Dendritic cell treated with granulocyte-macrophage colony-stimulating factor and Interleukin-4, amounts not matched to agents 40 ng/mL and 50 ng/mL, for 4 days (primary cell): Measurements from ENCODE around the gene MMP12.
"Not testable (repeated sequence)": the region's sequence is repeated elsewhere in the genome, so short reads cannot be mapped to it uniquely, and the experiment has no call there.

Source experiments
- H3K27ac Mint-ChIP-seq: one replicate; pipeline ENCODE4 v1.8.0; 2022; ENCODE audit warnings: mild to moderate bottlenecking, mixed read lengths
- H3K27me3 Mint-ChIP-seq: one replicate; pipeline ENCODE4 v1.8.0; 2022; ENCODE audit warnings: mild to moderate bottlenecking, mixed read lengths
- H3K36me3 Mint-ChIP-seq: one replicate; pipeline ENCODE4 v1.8.0; 2022; ENCODE audit warnings: low read depth, mixed read lengths
- H3K4me1 Mint-ChIP-seq: one replicate; pipeline ENCODE4 v1.8.0; 2022; ENCODE audit warnings: low read depth, mixed read lengths
- H3K4me3 Mint-ChIP-seq: one replicate; pipeline ENCODE4 v1.8.0; 2022; ENCODE audit warnings: mild to moderate bottlenecking, moderate library complexity, mixed read lengths
- H3K9me3 Mint-ChIP-seq: one replicate; pipeline ENCODE4 v1.8.0; 2022; ENCODE audit warnings: mixed read lengths
- intact Hi-C: fragments of 100-400 bp; cut with micrococcal nuclease; formaldehyde crosslinking; loops from one replicate; pipeline ENCODE4 v1.15.0; 2022

The MMP12 gene

DNA sequence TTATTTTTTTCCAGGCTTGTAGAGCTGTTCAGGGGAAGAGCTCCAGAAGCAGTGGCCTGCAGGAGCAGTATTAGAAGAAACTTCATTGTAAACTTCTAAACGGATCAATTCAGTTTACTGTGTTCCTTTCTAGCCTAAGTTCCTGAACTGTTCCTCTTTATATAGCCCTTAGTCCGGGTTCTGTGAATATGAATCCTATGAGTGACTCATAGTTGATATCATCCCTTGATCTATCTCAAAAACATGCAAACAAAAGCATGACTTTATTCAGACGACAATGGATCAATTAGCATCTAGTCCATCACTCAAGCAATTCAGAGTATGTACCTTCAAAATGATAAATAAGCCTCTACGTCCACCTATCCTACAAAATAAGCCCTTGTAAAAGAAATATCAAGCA lies at the start of gene MMP12:
Gene MMP12 (minus strand): TSS at position 131 of the 400 bp plus-strand sequence. CDS start 45 bp downstream, at position 86.
- peaks cover 14% of the 10 kb centered on the region for H3K27me3 Mint-ChIP-seq
- intact Hi-C loops, result loop anchor here (5.0 kb wide), 1 partner anchor 67 kb away; no protein-coding TSS in a partner anchor

DNA sequence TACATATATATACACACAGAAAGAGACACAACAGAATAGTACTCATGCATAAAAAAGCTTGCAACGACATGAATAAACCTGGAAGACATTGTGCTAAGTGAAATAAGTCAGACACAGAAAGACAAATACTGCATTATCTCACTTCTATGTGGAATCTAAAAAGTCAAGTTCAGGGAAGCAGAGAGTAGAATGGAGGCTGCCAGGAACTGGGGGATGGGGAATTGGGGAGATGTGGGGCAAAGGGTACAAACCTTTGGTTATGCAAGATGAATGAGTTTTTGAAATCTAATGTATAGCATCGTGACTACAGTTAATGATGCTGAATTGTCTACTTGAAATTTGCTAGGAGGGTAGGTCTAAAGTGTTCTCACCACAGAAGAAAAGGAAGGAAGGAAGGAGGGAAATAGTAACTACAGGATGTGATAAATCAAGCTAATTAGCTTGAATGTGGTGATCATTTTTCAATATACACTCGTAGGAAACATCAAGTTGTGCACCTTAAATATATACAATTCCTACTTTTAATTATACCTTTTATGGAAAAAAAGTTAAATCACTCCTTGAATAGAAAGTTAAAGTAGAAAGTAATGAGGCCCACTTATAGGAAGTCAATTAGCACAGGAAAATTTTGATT lies 46.9 kb upstream of the MMP12 start:
- no peak overlapping the region for H3K4me3 Mint-ChIP-seq
- no peak overlapping the region for H3K27ac Mint-ChIP-seq
- H3K9me3 Mint-ChIP-seq, result no peaks in the 10 kb centered on the region
- peaks cover 59% of the 10 kb centered on the region for H3K4me1 Mint-ChIP-seq
- H3K27me3 Mint-ChIP-seq, result peaks cover 28% of the 10 kb centered on the region
- H3K36me3 Mint-ChIP-seq, result no peaks in the 10 kb centered on the region
- intact Hi-C loops, result loop anchor here (5.0 to 10.0 kb wide), 2 partner anchors 39 to 467 kb away; partner anchors contain the start of gene TMEM123

More for the DNA sequence above, at the start of gene MMP12:
- Mint-ChIP-seq H3K27ac (peak within 1 kb of the TSS; percentile 22), H3K4me1 (peaks cover 35% of the 10 kb centered on the region), H3K4me3 (peak within 1 kb of the TSS; percentile 50), H3K9me3 (no peaks in the 10 kb centered on the region), H3K36me3 (no peaks in the 10 kb centered on the region)

DNA sequence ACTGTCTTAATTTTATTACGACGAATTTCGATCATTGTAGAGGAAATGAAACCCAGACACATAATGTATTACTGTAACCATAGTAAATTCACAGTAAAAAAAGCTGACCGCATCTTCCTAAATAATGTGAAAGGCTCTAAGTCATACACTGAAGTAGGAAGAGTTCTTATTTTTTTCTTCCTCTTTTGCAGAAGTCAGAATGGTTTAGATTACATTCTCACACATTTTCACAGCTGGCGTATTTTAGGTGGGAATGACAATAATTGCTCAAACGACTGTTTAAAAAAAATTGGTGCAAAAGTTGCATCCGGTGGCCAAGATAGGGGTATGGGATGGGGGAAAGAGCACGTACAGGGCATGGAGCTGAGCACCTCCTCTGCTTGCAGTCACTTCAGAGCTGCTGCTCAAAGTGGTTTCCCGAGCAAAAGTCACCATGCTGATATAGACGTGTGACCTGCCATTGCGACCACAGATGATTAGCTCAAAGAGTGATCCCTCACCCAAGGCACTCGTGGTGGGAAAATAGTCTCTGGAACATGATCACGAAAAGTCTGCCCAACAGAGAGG lies 45.4 kb upstream of the MMP12 start:
- H3K27ac Mint-ChIP-seq, result no peak overlapping the region
- peak overlapping the region; percentile 1 for H3K4me3 Mint-ChIP-seq
- H3K9me3 Mint-ChIP-seq, result no peaks in the 10 kb centered on the region
- peaks cover 42% of the 10 kb centered on the region for H3K27me3 Mint-ChIP-seq
- no peaks in the 10 kb centered on the region for H3K36me3 Mint-ChIP-seq
- peaks cover 57% of the 10 kb centered on the region for H3K4me1 Mint-ChIP-seq
- intact Hi-C loops, result loop anchor here (1.0 to 10.0 kb wide), 3 partner anchors 38 to 465 kb away; partner anchors contain the start of gene TMEM123

DNA sequence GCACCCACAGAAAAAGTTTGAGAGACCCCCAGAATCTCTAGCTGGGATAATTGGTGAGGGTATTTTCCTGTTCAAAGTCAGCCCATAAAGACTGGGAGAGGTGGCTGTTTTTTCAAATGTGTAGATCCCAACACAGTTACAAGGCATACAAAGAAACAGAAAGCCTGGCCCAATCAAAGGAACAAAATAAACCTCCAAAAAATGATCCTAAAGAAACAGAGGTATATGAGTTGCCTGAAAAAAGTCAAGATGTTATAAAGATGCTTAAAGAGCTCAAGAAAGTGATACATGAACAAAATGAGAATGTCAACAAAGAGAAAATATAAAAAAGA lies 40.2 kb upstream of the MMP12 start:
- intact Hi-C loops, result loop anchor here (10.0 kb wide), 2 partner anchors 140 to 180 kb away; no protein-coding TSS in a partner anchor
- Mint-ChIP-seq H3K9me3 (no peaks in the 10 kb centered on the region), H3K4me3 (no peak overlapping the region), H3K27me3 (peaks cover 47% of the 10 kb centered on the region), H3K27ac (peak overlapping the region; percentile 37), H3K4me1 (peaks cover 23% of the 10 kb centered on the region), H3K36me3 (no peaks in the 10 kb centered on the region)

DNA sequence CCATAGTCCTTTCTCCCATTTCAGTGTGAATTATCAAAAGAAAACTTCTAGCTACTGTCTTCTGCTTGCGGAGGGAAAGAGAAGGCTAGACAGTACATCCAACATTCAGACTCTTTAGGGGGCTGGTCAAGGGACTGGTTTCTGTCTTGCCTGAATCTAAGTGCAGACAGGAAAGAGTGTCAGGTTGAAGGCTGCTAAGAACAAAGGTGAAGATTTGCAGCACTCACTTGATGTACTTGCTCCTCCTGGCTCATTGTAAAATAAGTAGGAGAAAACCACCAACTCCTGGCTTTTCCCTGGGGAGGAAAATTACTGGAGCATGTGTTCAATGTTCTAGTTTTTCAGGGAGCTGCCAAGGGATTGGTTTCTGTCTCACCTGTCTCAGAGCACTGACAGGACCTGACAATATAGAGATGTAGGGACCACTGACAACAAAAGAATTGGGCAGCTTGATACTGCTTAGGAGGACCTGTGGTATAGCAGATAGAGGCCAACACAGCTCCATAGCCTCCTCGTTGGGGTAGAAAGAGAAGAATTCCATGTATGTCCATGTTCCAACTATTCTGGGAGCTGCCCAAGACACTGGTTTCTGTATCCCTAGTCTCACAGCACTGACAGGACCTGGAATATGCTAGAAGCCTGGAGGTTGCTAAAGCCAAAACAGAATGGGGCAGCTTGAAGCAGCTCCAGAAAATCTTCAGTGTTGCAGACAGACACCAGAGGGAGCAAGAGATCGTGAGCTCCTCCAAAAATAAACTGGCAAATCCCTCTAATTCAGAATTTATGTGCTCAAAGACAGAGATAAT lies 39.7 kb upstream of the MMP12 start:
- Mint-ChIP-seq H3K9me3 (no peaks in the 10 kb centered on the region), H3K36me3 (no peaks in the 10 kb centered on the region), H3K4me1 (peaks cover 22% of the 10 kb centered on the region), H3K27ac (peak overlapping the region; percentile 37), H3K4me3 (no peak overlapping the region), H3K27me3 (peaks cover 48% of the 10 kb centered on the region)
- intact Hi-C loops, result loop anchor here (1.0 to 10.0 kb wide), 4 partner anchors 27 to 180 kb away; no protein-coding TSS in a partner anchor

DNA sequence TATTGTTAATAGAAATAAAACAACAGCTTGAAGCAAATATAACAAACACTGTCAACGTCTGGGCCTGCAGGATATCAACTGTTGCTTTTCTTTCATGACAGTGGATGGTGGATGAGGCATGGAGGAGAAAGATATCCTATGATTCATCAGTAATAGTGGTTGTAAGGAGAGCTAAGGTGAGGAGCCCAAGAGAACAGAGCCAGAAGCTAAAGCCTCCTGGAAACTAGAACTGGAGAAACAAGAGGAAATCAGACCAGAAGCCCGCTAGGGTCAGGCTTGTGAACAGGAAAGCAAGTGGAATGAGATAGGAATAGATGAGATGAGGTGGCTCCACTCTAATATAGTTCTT lies 37.7 kb upstream of the MMP12 start:
- Mint-ChIP-seq H3K4me1 (peaks cover 22% of the 10 kb centered on the region), H3K36me3 (no peaks in the 10 kb centered on the region), H3K27me3 (peaks cover 57% of the 10 kb centered on the region), H3K9me3 (no peaks in the 10 kb centered on the region), H3K4me3 (no peak overlapping the region), H3K27ac (peak overlapping the region; percentile 42)
- intact Hi-C loops, result loop anchor here (5.0 to 10.0 kb wide), 3 partner anchors 80 to 178 kb away; no protein-coding TSS in a partner anchor

DNA sequence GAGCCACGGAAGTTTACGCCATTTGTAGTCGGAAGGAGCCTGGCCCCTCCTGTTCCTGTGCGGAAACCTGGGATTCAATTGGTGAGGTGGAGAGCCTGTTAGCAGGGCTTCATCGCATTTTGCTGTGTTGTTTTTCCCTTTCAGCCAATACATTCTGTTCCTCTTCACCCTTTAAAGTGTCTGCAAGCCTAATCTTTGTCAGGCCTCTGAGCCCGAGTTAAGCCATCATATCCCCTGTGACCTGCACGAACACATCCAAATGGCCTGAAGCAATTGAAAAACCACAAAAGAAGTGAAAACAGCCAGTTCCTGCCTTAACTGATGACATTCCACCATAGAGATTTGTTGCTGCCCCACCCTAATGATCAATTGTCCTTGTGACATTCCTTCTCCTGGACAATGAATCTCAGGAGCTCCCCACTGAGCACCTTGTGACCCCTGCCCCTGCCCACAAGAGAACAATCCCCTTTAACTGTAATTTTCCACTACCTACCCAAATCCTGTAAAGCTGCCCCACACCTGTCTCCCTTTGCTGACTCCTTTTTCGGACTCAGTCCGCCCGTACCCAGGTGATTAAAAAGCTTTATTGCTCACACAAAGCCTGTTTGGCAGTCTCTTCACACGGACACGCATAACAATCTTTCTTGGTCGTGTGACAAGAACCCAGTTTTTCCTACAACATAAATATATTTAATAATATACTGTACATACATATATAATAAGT lies 37.1 kb upstream of the MMP12 start:
- Mint-ChIP-seq H3K27ac (peak overlapping the region; percentile 42), H3K9me3 (no peaks in the 10 kb centered on the region), H3K36me3 (no peaks in the 10 kb centered on the region), H3K27me3 (peaks cover 58% of the 10 kb centered on the region), H3K4me1 (peaks cover 22% of the 10 kb centered on the region), H3K4me3 (no peak overlapping the region)
- intact Hi-C loops, result loop anchor here (5.0 to 10.0 kb wide), 3 partner anchors 80 to 177 kb away; no protein-coding TSS in a partner anchor

DNA sequence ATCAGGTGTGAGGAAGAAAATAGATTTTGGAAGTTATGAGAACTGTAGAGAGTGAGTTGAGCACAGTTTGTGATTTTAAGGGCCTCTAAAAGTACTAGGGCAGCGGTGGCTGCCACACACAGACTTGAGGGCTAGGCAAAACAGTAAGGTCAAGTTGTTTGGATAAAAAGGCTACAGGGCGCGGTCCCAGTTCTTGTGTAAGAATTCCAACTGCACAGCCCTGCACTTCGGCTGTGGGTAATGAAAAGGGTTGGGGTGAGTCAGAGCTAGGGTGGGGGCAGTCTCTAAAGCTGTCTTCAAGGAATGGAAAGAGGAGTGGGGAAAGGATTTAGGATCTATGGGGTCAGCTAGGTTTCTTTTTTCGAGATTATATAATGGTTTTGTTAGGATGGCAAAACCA lies 31.1 kb upstream of the MMP12 start:
- H3K36me3 Mint-ChIP-seq, H3K9me3 Mint-ChIP-seq, H3K4me3 Mint-ChIP-seq, intact Hi-C loops, H3K4me1 Mint-ChIP-seq, H3K27ac Mint-ChIP-seq: not testable (repeated sequence)
- H3K27me3 Mint-ChIP-seq, result peaks cover 31% of the 10 kb centered on the region

DNA sequence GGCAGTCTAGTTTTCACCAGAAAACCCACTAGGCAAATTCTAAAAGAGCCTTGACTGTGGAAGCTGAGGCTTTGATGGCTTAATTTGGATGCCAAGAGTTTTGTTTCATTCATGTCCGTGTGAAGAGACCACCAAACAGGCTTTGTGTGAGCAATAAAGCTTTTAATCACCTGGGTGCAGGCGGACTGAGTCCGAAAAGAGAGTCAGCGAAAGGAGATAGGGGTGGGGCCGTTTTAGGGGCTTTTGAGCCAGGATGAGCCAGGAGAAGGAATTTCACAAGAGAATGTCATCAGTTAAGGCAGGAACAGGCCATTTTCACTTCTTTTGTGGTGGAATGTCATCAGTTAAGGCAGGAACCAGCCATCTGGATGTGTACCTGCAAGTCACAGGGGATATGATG lies 29.1 kb upstream of the MMP12 start:
- H3K36me3 Mint-ChIP-seq, H3K4me1 Mint-ChIP-seq, intact Hi-C loops, H3K4me3 Mint-ChIP-seq, H3K9me3 Mint-ChIP-seq, H3K27ac Mint-ChIP-seq: not testable (repeated sequence)
- peaks cover 28% of the 10 kb centered on the region for H3K27me3 Mint-ChIP-seq

DNA sequence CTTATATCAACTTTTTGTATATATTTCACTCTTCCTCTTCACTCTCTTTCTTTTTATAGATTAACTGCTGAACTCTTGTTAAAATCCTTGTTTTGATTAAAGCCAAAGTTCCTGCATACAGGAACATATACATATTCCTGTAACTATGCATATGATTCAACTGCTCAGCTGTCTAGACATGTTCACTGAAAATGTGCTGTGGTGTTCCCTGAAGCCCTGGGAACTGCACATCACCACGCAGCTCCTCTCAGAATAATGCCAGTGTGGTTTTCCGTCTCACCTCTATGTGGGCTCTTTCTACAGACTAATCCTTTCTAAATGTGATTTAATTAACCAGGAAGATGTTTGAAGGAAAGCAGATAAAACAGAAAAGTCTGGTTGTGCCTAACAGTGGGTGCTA lies 25.6 kb upstream of the MMP12 start:
- no peak overlapping the region for H3K4me3 Mint-ChIP-seq
- no peaks in the 10 kb centered on the region for H3K4me1 Mint-ChIP-seq
- H3K9me3 Mint-ChIP-seq, result peaks cover 8% of the 10 kb centered on the region
- intact Hi-C loops, result no loop called here
- no peak overlapping the region for H3K27ac Mint-ChIP-seq
- H3K27me3 Mint-ChIP-seq, result peaks cover 11% of the 10 kb centered on the region
- H3K36me3 Mint-ChIP-seq, result no peaks in the 10 kb centered on the region

DNA sequence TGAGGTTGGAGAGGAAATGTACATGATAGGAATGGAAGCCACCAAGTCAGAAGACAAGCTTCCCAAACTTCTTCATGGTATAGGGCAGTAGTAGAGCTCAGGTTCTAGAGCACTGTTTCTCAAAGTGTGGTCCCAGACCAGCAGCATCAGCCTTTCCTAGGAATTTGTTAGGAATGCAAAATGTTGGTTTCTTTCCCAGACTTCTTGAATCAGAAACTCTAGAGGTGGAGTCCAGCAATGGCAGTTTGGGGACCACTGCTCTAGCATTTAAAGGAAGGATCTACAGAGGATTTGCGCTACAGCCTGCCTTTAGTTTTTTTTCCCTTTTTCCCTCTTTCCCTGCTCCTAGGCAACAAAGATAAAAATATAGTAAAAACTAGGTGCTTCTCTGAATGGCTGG lies 17.0 kb upstream of the MMP12 start:
- intact Hi-C loops, result no loop called here
- H3K36me3 Mint-ChIP-seq, result no peaks in the 10 kb centered on the region

DNA sequence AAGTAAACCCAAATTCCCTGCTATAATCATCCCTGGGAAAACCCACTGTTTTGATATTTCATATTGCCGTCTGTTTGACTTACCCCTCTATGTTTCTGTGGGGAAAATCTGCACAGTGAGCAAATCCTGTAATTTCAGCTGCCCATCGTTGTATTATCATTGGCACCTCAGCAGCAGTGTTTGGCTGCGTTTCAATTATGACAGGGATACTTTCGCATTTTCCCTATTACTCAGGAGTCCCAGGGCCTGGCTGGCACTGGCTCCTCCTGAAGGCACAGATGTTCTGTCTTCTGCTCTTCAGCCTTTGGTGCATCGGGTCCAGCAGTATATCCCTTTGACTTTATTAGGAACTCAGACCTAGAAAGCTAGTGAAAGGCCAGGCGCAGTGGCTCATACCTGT lies 12.2 kb upstream of the MMP12 start:
- H3K27ac Mint-ChIP-seq, result no peak overlapping the region
- no peak overlapping the region for H3K4me3 Mint-ChIP-seq
- no peaks in the 10 kb centered on the region for H3K9me3 Mint-ChIP-seq
- H3K4me1 Mint-ChIP-seq, result peaks cover 33% of the 10 kb centered on the region
- H3K27me3 Mint-ChIP-seq, result peaks cover 17% of the 10 kb centered on the region
- intact Hi-C loops, result no loop called here
- no peaks in the 10 kb centered on the region for H3K36me3 Mint-ChIP-seq

More for the DNA sequence above, 17.0 kb upstream of the MMP12 start:
- H3K9me3 Mint-ChIP-seq, result peaks cover 23% of the 10 kb centered on the region
- no peak overlapping the region for H3K4me3 Mint-ChIP-seq
- no peak overlapping the region for H3K27ac Mint-ChIP-seq
- H3K4me1 Mint-ChIP-seq, result peaks cover 10% of the 10 kb centered on the region
- peaks cover 29% of the 10 kb centered on the region for H3K27me3 Mint-ChIP-seq

DNA sequence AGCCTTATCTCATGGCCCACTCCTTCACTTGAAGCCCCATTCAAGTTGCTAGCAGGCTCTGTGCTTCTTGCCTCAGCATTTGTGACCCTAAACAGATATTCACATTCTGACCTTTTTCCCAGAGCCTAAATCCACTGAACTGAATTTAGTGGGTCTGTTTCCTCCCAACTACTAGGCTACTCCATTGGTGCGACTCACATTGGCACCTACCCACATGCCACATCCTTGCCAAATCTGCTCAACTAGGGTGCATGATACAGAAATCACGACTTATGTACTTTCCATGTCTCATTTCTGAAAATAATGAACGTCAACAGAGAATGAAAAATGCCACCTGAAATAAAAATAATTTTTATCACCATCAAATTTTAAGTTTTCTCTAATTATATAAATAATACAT lies 8.4 kb upstream of the MMP12 start:
- Mint-ChIP-seq H3K9me3 (no peaks in the 10 kb centered on the region), H3K4me1 (peaks cover 46% of the 10 kb centered on the region), H3K4me3 (no peak overlapping the region), H3K27ac (peak overlapping the region; percentile 95), H3K27me3 (peaks cover 1% of the 10 kb centered on the region), H3K36me3 (no peaks in the 10 kb centered on the region)
- intact Hi-C loops, result loop anchor here (5.0 kb wide), 1 partner anchor 39 kb away; no protein-coding TSS in a partner anchor
